HCT116 (cell line): ENCODE measurements around the gene GAB2. TPM values are rescaled to one million over a fixed set of nuclear protein-coding genes. Genes with fewer than 3 reads are reported as not detected.

ENCODE experiments used
- ATAC-seq: fragments of 200-7000 bp; cut with Tn5 transposase; 2 replicates; pipeline ENCODE4 v1.9.1; 2020; ENCODE audit warnings: mild to moderate bottlenecking, moderate library complexity
- BruUV-seq: library from RNA; stranded (reverse); fragments of 400-500 nt; replicated peaks from 2 replicates; lab custom pipeline; 2021; lab: Mats Ljungman, UMichigan
- CTCF ChIA-PET: fragments of 300-600 bp; sonication (Branson Sonifier 250); formaldehyde crosslinking; loops from one replicate; lab custom pipeline; 2021; ENCODE audit warnings: antibody characterized with exemption; lab: Charles Lee
- POLR2A ChIA-PET: fragments of 300-600, 350-600 bp; sonication (Branson Sonifier 250); formaldehyde crosslinking; loops from one replicate; lab custom pipeline; 2021; ENCODE audit warnings: antibody characterized with exemption; lab: Charles Lee
- RAD21 ChIA-PET, 2 experiments: fragments of 300-600 bp; sonication (Branson Sonifier 250); formaldehyde crosslinking; loops; one replicate each; lab custom pipeline; 2023; ENCODE audit warnings: low total read pairs in 2 of 2; ENCODE audit not compliant: uncharacterized antibody in 2 of 2, unreplicated experiment in 2 of 2, low non-redundant PET in 1 of 2; lab: Charles Lee
- DNase-seq: peaks from one replicate; pipeline ENCODE4 v3.0.0-alpha.2; 2010; ENCODE audit warnings: low read depth, low spot score
- H2AFZ ChIP-seq: fragments of 200-600 bp; shearing (Covaris generic), sonication (generic); 2 replicates; pipeline ENCODE4 v1.6.1; 2017; ENCODE audit warnings: low read depth, mixed run types, mixed read lengths, antibody characterized with exemption, low read length; ENCODE audit not compliant: poor library complexity, severe bottlenecking
- H3K27ac ChIP-seq: 2 replicates; pipeline ENCODE4 v1.5.1; 2012; ENCODE audit warnings: low read depth, low read length
- H3K27me3 ChIP-seq: fragments of 200-600 bp; sonication (generic); 2 replicates; pipeline ENCODE4 v1.6.1; 2016; ENCODE audit warnings: mixed run types, low read length, mixed read lengths; ENCODE audit not compliant: insufficient read depth
- H3K36me3 ChIP-seq, 2 experiments: fragments of 200-500 bp in 1 of 2; fragments of 200-600 bp in 1 of 2; sonication (Bioruptor generic) in 1 of 2; sonication (generic) in 1 of 2; 2 replicates each; pipeline versions ENCODE4 v1.5.1 to v1.6.1; 2014 to 2016; ENCODE audit warnings: low read length in 2 of 2, inconsistent platforms in 1 of 2, mixed read lengths in 1 of 2, mixed run types in 1 of 2; ENCODE audit not compliant: insufficient read depth in 2 of 2, control insufficient read depth in 1 of 2
- H3K4me1 ChIP-seq, 2 experiments: fragments of 200-600 bp in 1 of 2; sonication (generic) in 1 of 2; 2 replicates each; pipeline versions ENCODE4 v1.5.1 to v1.6.1; 2012 to 2017; ENCODE audit warnings: low read length in 2 of 2, inconsistent platforms in 1 of 2, mild to moderate bottlenecking in 1 of 2, mixed read lengths in 1 of 2, mixed run types in 1 of 2, moderate library complexity in 1 of 2; ENCODE audit not compliant: insufficient read depth in 2 of 2, control insufficient read depth in 1 of 2
- H3K4me2 ChIP-seq: fragments of 200-600 bp; sonication (generic); 2 replicates; pipeline ENCODE4 v1.6.1; 2017; ENCODE audit warnings: mixed run types, low read length, mixed read lengths
- H3K4me3 ChIP-seq, 2 experiments: fragments of 200-600 bp in 1 of 2; sonication (generic) in 1 of 2; replicated peaks in 1 of 2; 2 replicates each; pipeline ENCODE4 v1.5.1; 2011 to 2016; ENCODE audit warnings: low read length in 2 of 2, control low read depth in 1 of 2, low read depth in 1 of 2, mild to moderate bottlenecking in 1 of 2, mixed read lengths in 1 of 2, mixed run types in 1 of 2
- H3K79me2 ChIP-seq: fragments of 200-600 bp; sonication (generic); 2 replicates; pipeline ENCODE4 v1.6.1; 2017; ENCODE audit warnings: mild to moderate bottlenecking, mixed run types, low read length, moderate library complexity, mixed read lengths; ENCODE audit not compliant: insufficient read depth
- H3K9ac ChIP-seq: fragments of 200-600 bp; sonication (generic); 2 replicates; pipeline ENCODE4 v1.6.1; 2016; ENCODE audit warnings: low read length, mixed read lengths
- H3K9me2 ChIP-seq: fragments of 200-600 bp; sonication (generic), shearing (Covaris generic); 2 replicates; pipeline ENCODE4 v1.6.1; 2017; ENCODE audit warnings: mixed run types, mild to moderate bottlenecking, moderate library complexity; ENCODE audit not compliant: insufficient read depth
- H3K9me3 ChIP-seq, 2 experiments: fragments of 200-500 bp in 1 of 2; fragments of 200-600 bp in 1 of 2; sonication (Bioruptor generic) in 1 of 2; sonication (generic) in 1 of 2; 2 replicates each; pipeline ENCODE4 v1.6.1; 2014 to 2017; ENCODE audit warnings: low read length in 2 of 2, mixed read lengths in 2 of 2, inconsistent platforms in 1 of 2, low read depth in 1 of 2, mild to moderate bottlenecking in 1 of 2, mixed run types in 1 of 2, moderate library complexity in 1 of 2; ENCODE audit not compliant: control insufficient read depth in 1 of 2, insufficient read depth in 1 of 2
- H4K20me1 ChIP-seq: fragments of 200-600 bp; sonication (generic), shearing (Covaris generic); 2 replicates; pipeline ENCODE4 v1.6.1; 2017; ENCODE audit warnings: mixed run types, mild to moderate bottlenecking, moderate library complexity; ENCODE audit not compliant: insufficient read depth
- CBX3 ChIP-seq: IDR thresholded peaks from 2 replicates; pipeline ENCODE4 v1.6.1; 2012; ENCODE audit warnings: low read depth
- EGR1 ChIP-seq: IDR thresholded peaks from 2 replicates; pipeline ENCODE4 v1.6.1; 2012; ENCODE audit warnings: low read depth
- EZH2 ChIP-seq: fragments of 200-600 bp; sonication (generic); IDR thresholded peaks from 2 replicates; pipeline ENCODE4 v1.6.1; 2017; ENCODE audit warnings: antibody characterized with exemption, mixed run types
- EZH2phosphoT487 ChIP-seq: fragments of 200-600 bp; IDR thresholded peaks from 2 replicates; pipeline ENCODE4 v1.6.1; 2018; ENCODE audit warnings: antibody characterized with exemption, borderline replicate concordance
- FOSL1 ChIP-seq: IDR thresholded peaks from 2 replicates; pipeline ENCODE4 v1.6.1; 2012; ENCODE audit warnings: low read depth
- JUND ChIP-seq: IDR thresholded peaks from 2 replicates; pipeline ENCODE4 v1.6.1; 2012
- POLR2AphosphoS5 ChIP-seq: IDR thresholded peaks from 2 replicates; pipeline ENCODE4 v1.6.1; 2011; ENCODE audit warnings: mild to moderate bottlenecking, low read depth, low read length, moderate library complexity
- REST ChIP-seq: IDR thresholded peaks from 2 replicates; pipeline ENCODE4 v1.6.1; 2012; ENCODE audit warnings: low read depth
- SIN3A ChIP-seq: IDR thresholded peaks from 2 replicates; pipeline ENCODE4 v1.6.1; 2012; ENCODE audit warnings: low read depth
- SP1 ChIP-seq: IDR thresholded peaks from 2 replicates; pipeline ENCODE4 v1.6.1; 2012; ENCODE audit warnings: low read depth
- YY1 ChIP-seq: IDR thresholded peaks from 2 replicates; pipeline ENCODE4 v1.6.1; 2011; ENCODE audit warnings: low read length, low read depth, moderate library complexity, mild to moderate bottlenecking; ENCODE audit not compliant: insufficient replicate concordance; ENCODE audit errors: extremely low read depth
- ZNF274 ChIP-seq: fragments of 200-500 bp; sonication (Bioruptor generic); IDR thresholded peaks from 2 replicates; pipeline ENCODE4 v1.6.1; 2014; ENCODE audit warnings: mild to moderate bottlenecking, low read depth, low read length, inconsistent platforms
- intact Hi-C: fragments of 100-400 bp; cut with micrococcal nuclease; formaldehyde crosslinking; loops from 2 replicates; pipeline ENCODE4 v1.10.0; 2022
- total RNA-seq: library from RNA; stranded (reverse); gene quantifications from one replicate; pipeline ENCODE4 v1.2.1, GENCODE V29; 2021; ENCODE audit not compliant: unreplicated experiment
- TF ChIP-seq, protein P1 (sequence below), 3 experiments: fragments of 200-600 bp in 1 of 3; sonication (generic) in 1 of 3; IDR thresholded peaks in 2 of 3; conservative IDR thresholded peaks in 1 of 3; 2 replicates each; pipeline ENCODE4 v1.5.1; 2012 to 2017; ENCODE audit warnings: low read depth in 2 of 3, low read length in 2 of 3, antibody characterized with exemption in 1 of 3, borderline replicate concordance in 1 of 3, control low read depth in 1 of 3, mild to moderate bottlenecking in 1 of 3, mixed read lengths in 1 of 3, mixed run types in 1 of 3, moderate library complexity in 1 of 3; ENCODE audit not compliant: insufficient read depth in 1 of 3

Gene GAB2
- total RNA-seq, 1 experiment from 2014 or later, result 1.9 TPM

GRCh38 chr11:78403781-78404180 is 13.8 kb downstream of the GAB2 start:
- Histone ChIP-seq H3K4me1 (peaks cover 0 to 7% of the 10 kb centered on the region in 2 experiments; a peak in 2 of 4 replicates), H3K27me3 (no peaks in the 10 kb centered on the region), H3K9ac (no peak overlapping the region), H3K9me3 (no peaks in the 10 kb centered on the region), H3K4me3 (no peak overlapping the region), H3K27ac (no peak overlapping the region), H2AFZ (no peak overlapping the region), H3K36me3 (no peaks in the 10 kb centered on the region), H3K79me2 (no peaks in the 10 kb centered on the region), H3K4me2 (no peak overlapping the region), H4K20me1 (no peaks in the 10 kb centered on the region), H3K9me2 (no peaks in the 10 kb centered on the region)
- no peak for TF ChIP-seq EZH2phosphoT487
- no peak for TF ChIP-seq SIN3A
- no peak for TF ChIP-seq JUND
- TF ChIP-seq REST, result no peak
- no peak for TF ChIP-seq FOSL1
- no peak for TF ChIP-seq CBX3
- TF ChIP-seq EGR1, result no peak
- TF ChIP-seq, protein P1, sequence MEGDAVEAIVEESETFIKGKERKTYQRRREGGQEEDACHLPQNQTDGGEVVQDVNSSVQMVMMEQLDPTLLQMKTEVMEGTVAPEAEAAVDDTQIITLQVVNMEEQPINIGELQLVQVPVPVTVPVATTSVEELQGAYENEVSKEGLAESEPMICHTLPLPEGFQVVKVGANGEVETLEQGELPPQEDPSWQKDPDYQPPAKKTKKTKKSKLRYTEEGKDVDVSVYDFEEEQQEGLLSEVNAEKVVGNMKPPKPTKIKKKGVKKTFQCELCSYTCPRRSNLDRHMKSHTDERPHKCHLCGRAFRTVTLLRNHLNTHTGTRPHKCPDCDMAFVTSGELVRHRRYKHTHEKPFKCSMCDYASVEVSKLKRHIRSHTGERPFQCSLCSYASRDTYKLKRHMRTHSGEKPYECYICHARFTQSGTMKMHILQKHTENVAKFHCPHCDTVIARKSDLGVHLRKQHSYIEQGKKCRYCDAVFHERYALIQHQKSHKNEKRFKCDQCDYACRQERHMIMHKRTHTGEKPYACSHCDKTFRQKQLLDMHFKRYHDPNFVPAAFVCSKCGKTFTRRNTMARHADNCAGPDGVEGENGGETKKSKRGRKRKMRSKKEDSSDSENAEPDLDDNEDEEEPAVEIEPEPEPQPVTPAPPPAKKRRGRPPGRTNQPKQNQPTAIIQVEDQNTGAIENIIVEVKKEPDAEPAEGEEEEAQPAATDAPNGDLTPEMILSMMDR (IDR thresholded peaks at IDR 0.05 in 2 of 3, conservative IDR thresholded peaks at IDR 0.05 in 1 of 3; ENCODE audit: borderline replicate concordance in 1 of 3, insufficient read depth in 1 of 3, low read depth in 2 of 3, low read length in 2 of 3), result no peak
- no peak for TF ChIP-seq ZNF274
- no peak for TF ChIP-seq SP1
- no peak for TF ChIP-seq POLR2AphosphoS5
- no peak for TF ChIP-seq EZH2
- no peak for TF ChIP-seq YY1
- no peak for DNase-seq
- intact Hi-C loops, result no loop called here
- POLR2A ChIA-PET, result no interaction called here
- CTCF ChIA-PET, result no interaction called here
- ATAC-seq, result no peak
- BruUV-seq, result no TSS peak
- RAD21 ChIA-PET, result no interaction called here
